T-helper 22 cell (primary cell): Measurements from ENCODE around the gene DOC2B.
"Not testable (repeated sequence)": the region's sequence is repeated elsewhere in the genome, so short reads cannot be mapped to it uniquely, and the experiment has no call there.

Source experiments
- DNase-seq: peaks from one replicate; pipeline ENCODE4 v3.0.0-alpha.2; 2020; ENCODE audit warnings: low read depth

DOC2B gene

GRCh38 chr17:210402-210801 is 29.0 kb upstream of the DOC2B start:
- DNase-seq = no peak

GRCh38 chr17:208429-208828 is 27.0 kb upstream of the DOC2B start:
- DNase-seq = no peak

DNA sequence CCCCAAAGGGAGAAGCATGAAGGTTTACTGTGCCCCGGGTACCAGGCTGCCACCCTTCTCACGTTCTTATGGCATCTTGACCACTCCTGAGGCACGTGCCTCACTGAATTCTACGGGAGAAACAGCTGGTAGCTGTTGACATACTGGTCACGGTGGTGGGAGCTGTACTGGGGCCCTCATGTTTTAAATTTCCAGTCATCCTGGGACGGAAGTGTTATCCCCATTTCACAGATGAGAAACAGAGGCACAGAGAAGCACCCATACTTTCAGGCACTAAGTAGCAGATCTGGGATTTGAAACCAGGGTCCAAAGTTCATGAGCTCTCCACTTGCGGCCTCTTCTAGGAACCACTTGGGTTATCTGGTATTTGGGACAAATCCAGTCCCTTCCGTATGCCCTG is 26.3 kb upstream of the DOC2B start:
- DNase-seq = no peak

- no peak for DNase-seq
These were observed 25.6 kb upstream of the DOC2B start for GRCh38 chr17:206941-207560.

- DNase-seq = not testable (repeated sequence)
These were observed 25.0 kb upstream of the DOC2B start for GRCh38 chr17:206484-206883.

DNA sequence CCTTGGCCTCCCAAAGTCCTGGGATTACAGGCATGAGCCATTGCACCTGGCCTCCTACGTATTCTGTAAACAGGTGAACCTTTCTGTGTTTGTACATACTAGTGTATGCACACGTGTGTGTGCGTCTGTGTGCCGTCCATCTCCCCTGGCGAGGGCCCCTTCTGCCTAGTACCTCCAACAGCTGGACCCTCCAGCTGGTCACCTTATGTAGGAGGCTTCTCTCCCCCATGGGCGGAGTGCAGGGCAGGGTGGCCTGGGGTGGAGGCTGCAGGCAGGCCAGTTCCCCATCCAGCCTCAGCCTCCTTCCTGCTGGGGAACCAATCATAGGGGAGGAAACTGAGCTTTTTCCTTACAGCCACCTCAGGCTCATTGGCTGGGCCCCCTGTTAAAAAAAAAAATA is 24.4 kb upstream of the DOC2B start:
- DNase-seq = no peak

- DNase-seq = no peak
These were observed 23.8 kb upstream of the DOC2B start for GRCh38 chr17:205148-205669.

GRCh38 chr17:204427-205147 is 23.1 kb upstream of the DOC2B start:
- DNase-seq = no peak

DNA sequence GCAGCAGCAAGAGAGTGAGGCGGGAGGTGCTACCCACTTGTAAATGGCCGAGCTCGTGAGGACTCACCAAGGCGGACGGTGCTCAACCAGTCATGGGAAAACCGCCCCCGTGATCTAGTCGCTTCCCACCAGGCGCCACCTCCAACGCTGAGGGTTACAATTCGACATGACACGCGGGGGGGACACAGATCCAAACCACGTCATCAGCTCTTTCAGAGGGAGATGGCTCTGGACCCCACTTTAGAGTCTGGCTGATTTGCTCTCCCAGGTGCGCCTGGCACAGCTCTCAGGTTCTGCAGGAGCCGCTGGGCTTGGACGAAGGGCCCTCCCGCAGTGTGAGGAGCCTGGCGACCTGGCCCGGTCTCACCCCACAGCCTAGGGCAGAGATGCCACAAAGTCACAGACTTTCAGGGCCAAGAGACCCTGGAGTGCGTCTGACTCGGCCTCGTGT is 21.1 kb upstream of the DOC2B start:
- DNase-seq = no peak

DNA sequence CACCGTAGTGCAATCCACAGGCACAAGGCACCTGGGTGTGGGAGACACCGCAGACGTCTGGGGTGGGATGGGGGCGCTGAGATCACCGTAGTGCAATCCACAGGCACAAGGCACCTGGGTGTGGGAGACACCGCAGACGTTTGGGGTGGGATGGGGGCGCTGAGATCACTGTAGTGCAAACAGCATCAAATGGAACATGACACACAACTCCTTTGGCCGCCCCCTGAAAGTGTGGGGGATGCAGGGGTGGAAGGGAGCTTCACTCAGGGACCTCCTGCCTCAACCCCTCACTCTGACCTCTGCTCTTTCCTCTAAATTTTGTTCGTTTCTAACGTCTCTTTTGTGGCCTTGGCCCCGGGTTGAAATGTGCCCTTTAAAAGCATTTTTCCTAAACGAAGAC is 20.3 kb upstream of the DOC2B start:
- not testable (repeated sequence) for DNase-seq

- not testable (repeated sequence) for DNase-seq
These were observed 19.8 kb upstream of the DOC2B start for GRCh38 chr17:201257-201656.

DNA sequence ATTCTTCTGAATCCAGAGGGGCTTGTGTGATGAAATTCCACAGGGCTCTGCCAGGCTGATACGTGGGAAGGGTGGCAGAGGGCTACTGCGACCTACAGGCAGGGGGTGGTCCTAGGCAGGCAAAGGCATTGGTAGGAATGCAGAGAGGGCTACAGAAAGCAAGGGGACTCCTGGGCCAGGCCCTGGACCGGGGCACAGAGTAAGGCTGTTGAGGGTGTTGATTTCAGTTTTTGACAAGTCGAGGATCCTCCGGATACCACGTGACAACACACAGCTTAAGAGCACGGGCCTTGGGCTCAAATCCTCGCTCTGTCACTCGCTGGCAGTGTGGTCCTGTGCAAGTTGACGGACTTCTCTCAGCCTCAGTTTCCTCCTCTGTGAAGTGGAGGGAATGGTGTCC is 19.1 kb upstream of the DOC2B start:
- DNase-seq = no peak

DNA sequence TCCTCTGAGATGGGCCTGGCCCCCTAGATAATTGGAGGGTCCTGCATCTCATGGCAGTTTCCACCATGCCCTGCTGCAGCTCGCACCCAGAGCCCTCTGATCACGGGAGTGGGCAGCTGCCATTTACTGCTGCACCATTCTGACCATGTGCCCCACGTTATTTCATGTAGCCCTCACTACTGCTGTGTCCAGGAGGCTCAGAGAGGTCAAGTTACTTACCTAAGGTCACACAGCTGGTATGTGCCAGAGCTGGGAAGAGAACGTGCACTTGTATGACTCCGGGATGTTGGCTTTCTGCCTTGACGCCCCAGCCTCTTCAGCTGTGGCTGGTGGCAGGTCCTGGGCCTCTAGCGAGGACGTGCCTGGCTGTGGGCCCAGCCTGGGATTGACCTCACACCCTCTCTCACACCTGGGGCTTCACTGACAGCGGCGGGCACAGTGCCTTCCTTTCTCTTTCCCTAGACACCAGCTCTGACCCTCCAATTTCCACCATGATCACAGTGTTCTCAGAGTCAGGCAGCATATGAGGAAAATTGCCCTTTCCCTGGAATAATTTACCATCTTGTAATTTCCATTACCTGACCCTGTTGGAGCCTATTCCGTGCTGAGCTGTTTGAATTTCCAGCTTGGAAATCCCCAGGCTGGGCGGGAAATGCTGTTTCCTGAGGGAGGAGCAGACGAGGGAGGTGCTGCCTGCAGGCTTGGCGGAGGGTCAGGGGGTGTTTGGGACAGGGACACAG is 18.5 kb upstream of the DOC2B start:
- no peak for DNase-seq

- DNase-seq = no peak
These were observed 17.7 kb upstream of the DOC2B start for GRCh38 chr17:199191-199604.

DNA sequence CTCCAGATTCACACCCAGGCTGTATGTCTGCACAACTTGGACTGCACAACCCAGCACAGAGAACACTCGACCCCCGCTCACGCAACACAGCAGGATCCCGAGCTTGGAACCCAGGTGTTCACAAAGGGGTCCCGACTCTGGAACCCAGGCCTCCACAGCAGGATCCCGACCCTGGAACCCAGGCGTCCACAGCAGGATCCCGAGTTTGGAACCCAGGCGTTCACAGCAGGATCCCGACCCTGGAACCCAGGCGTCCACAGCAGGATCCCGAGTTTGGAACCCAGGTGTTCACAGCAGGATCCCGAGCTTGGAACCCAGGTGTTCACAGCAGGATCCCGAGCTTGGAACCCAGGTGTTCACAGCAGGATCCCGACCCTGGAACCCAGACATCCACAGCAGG is 16.8 kb upstream of the DOC2B start:
- not testable (repeated sequence) for DNase-seq

DNA sequence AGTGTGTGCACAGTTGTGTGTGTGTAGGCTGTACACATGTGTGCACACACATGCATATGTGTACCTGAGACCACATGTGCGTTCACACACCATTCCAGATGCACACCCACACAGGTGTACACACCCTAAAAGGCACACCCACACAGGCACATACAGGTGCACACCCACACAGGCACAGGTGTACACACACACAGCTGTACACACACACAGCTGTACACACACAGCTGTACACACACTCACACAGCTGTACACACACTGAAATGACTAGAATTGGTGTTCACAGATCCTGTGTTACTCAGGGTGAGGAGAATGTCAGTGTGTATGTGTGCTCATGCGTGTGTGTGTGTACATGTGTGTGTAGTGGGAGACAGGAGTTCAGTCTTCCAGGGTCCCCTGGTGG is 15.9 kb upstream of the DOC2B start:
- DNase-seq = no peak

DNA sequence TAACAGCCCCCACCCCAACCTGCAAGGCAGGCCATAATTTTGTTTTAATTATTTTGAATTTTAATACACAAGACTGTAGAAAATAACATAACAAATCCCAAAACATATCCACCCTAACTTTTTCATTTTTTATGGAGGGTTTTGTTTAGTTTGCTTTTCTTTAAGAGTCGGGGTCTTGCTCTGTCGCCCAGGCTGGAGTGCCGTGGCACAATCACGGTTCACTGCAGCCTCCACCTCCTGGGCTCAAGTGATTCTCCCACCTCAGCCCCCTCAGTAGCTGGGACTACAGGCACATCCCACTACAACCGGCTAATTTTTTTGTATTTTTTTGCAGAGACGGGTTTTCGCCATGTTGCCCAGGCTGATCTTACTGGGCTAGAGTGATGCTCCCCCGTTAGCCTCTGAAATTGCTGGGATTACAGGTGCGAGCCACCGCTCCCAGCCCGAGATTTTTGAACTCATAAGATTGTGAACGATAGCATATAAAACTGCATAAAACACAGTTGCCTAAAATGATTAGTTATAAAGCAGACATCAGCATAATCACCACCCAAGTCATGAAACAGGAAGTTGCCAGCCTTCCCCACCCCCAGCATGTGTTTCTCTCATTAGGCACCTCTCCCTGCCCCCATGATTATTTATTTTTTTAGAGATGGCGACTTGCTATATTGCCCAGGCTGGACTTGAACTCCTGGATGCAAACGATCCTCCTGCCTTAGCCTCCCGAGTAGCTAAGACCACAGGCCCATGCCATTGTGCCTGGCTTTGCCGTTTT is 13.6 kb upstream of the DOC2B start:
- no peak for DNase-seq

DNA sequence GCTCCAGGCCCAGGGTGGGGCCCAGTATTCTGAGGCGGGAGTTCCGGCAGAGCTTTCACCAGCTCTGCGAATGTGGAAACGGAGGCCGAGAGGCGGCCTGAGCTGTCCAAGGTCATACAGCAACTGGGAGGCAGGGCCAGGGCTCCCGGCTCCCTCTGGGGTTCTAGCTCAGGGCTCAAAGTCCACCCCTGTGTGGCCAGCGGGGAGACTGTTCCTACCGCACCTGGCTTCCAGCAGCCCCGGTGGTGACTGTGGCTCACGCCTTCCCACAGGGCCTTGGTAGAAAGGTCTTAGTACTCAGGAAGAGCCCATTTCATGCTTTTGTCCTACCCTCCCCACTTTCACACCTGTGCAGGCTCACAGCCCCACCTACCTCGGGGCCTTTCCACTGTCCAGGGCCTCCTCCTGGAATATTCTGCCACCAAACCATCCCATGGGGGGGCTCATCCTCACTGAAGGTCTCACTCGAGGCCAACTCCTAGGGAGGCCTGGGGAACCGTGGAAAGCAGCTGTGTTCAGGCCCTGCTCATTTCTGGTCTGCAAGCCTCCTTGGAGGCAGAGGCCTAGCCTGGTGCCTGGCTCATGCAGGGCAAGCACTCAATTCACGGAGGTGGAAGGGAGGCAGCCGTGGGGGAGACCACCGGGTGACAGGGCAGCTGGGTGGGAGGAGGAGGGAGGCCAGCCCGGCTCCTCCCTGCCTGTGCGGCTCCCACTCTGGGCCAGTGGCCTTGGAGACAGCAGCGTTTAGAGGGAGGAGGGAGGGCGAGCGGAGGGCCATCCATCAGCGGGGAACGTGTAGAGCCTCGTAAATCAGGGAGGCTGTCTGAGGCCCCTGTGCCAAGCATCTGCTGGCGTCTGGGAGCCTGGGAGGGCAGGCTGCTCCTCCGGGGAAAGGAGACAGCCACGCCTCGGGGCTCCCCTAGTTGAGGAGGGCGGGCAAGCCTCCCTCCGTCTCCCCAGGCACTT is 12.7 kb upstream of the DOC2B start:
- no peak for DNase-seq

DNA sequence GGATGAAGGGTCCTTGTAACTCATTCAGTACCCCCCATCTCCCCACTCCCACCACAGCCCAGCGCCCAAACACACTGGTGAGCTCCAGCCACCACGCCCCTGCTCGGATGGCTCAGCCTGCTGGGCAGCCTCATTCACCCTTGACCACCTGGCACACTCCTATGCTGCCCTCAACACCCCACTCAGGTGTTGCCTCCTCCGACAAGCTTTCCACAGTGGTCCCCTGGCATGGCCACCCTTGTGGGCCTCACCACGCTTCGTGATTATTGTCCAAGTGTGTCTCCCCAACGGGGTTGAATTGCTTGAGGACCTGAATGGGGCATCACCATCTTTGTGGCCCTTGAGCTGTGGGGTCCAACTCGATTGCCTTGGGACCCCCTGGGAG is 12.0 kb upstream of the DOC2B start:
- DNase-seq = no peak

DNA sequence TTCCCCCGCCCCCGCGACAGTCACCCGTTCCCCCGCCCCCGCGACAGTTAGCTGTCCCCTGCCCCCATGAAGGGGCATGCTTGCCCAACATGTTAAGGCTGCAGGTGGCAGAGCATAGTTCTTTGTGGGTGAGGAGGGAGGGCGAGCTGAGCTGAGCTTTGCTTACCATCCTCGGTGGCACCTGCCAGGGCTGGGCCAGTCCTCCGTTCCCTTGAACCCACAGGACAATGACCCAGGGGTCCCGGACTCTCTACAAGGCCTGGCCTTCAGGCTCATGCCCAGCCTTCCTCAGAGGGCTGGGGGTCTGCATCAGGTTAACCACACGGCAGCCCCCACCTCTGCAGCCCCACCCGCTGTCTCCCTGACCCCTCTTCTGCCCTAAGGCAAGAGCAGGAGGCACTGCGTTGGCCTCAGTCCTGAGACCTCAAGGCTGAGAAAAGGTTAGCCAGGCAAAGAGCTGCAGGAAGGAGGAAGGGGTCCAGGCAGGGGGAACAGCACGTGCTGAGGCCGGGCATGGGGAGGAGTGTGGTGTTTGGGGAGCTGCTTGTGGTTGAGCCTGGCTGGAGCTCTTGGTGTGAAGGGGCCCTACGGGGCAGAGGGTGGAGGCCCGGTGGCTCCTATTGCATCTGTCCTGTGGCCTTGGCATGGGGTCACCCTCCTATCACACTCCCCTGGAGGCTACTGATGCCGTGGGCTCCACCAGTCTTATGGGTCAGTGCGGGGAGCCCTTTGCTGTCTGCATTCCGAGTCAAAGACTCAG is 11.4 kb upstream of the DOC2B start:
- no peak for DNase-seq
